AG10803 (cell line): ENCODE measurements around the gene ARHGAP21.

Experiments
- DNase-seq: peaks from one replicate; pipeline ENCODE4 v3.0.0; 2010; ENCODE audit warnings: low read depth
- H3K4me3 ChIP-seq: 2 replicates; pipeline ENCODE4 v1.5.1; 2011; ENCODE audit warnings: mild to moderate bottlenecking, low read length, control low read depth
- TF ChIP-seq, protein P1 (sequence below): conservative IDR thresholded peaks from 2 replicates; pipeline ENCODE4 v1.5.1; 2011; ENCODE audit warnings: mild to moderate bottlenecking, low read length, control low read depth, inconsistent platforms

ARHGAP21 gene

GRCh38 chr10:24722676-24723385 is 856 bp downstream of the ARHGAP21 start:
- DNase-seq = peak; percentile 43
- TF ChIP-seq, protein P1, sequence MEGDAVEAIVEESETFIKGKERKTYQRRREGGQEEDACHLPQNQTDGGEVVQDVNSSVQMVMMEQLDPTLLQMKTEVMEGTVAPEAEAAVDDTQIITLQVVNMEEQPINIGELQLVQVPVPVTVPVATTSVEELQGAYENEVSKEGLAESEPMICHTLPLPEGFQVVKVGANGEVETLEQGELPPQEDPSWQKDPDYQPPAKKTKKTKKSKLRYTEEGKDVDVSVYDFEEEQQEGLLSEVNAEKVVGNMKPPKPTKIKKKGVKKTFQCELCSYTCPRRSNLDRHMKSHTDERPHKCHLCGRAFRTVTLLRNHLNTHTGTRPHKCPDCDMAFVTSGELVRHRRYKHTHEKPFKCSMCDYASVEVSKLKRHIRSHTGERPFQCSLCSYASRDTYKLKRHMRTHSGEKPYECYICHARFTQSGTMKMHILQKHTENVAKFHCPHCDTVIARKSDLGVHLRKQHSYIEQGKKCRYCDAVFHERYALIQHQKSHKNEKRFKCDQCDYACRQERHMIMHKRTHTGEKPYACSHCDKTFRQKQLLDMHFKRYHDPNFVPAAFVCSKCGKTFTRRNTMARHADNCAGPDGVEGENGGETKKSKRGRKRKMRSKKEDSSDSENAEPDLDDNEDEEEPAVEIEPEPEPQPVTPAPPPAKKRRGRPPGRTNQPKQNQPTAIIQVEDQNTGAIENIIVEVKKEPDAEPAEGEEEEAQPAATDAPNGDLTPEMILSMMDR = no peak
- peak overlapping the region; percentile 89 for H3K4me3 ChIP-seq

- DNase-seq = peak; percentile 24
- peak overlapping the region; percentile 89 for H3K4me3 ChIP-seq
- TF ChIP-seq, protein P1 = no peak
These were observed 1.5 kb downstream of the ARHGAP21 start for GRCh38 chr10:24722131-24722675.

DNA sequence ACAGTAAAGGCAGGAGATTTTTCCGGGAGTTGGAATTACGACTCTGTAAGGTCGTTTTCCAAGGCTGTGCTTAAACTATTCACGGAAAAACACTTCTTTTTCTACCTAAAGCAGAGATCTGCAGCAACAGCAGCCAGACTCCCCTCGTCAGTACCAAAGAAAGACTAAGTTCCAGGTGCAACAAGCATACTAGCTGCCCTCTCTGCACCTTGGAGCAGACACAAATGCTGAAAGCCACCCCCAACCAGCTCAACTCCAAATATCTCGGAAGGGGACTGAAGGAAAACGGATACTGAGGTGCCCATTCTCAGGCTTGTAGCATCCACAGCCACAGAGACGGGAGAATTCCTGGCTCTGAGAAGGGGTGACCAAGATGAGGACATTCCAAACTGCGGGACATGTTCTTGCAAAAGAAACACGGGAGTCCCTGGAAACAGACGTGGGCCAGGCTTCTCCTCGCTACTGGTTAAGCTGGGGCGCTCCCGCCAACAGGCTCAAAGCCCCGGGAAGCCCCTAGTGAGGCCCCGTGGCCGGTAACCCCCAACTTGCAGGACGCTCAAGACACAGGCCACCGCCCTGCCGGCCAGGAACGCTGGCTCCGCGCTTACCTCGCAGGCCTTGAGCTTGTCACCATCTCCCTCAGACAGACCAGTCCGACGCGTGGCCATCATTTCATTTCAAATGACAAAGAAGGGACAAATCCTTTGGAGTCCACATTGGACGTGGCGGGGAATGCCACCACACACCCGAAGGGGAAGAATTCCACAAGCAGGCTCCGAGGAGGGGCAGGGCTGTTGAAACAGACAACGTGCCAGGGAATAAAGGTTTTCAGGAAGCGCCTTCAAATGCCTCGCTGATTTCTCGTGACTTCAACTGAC is 2.2 kb downstream of the ARHGAP21 start:
- peak overlapping the region; percentile 89 for H3K4me3 ChIP-seq
- TF ChIP-seq, protein P1 = no peak
- DNase-seq = peak; percentile 28

GRCh38 chr10:24720096-24720495 is 3.6 kb downstream of the ARHGAP21 start:
- DNase-seq = no peak
- peak overlapping the region; percentile 89 for H3K4me3 ChIP-seq
- TF ChIP-seq, protein P1 = no peak

GRCh38 chr10:24718031-24718855 is 5.4 kb downstream of the ARHGAP21 start:
- H3K4me3 ChIP-seq = peak overlapping the region; percentile 89
- TF ChIP-seq, protein P1 = no peak
- DNase-seq = peak; percentile 88

- TF ChIP-seq, protein P1 = no peak
- H3K4me3 ChIP-seq = no peak overlapping the region
- DNase-seq = no peak
These were observed 7.4 kb downstream of the ARHGAP21 start for GRCh38 chr10:24716295-24716694.
